NCI-H2107 treated with DMSO at 0.1 percent for 48 hours (cell line): ENCODE data around the gene NEK6.
A peak's percentile ranks its signal among the peaks of the same experiment; 100 is the strongest.

Source experiments
- DNase-seq: peaks from one replicate; lab custom pipeline; 2025; ENCODE audit not compliant: unreplicated experiment; lab: John Stamatoyannopoulos, UW

Gene NEK6

GRCh38 chr9:124392254-124392870 is 134.6 kb downstream of the NEK6 start:
- DNase-seq, result no peak

DNA sequence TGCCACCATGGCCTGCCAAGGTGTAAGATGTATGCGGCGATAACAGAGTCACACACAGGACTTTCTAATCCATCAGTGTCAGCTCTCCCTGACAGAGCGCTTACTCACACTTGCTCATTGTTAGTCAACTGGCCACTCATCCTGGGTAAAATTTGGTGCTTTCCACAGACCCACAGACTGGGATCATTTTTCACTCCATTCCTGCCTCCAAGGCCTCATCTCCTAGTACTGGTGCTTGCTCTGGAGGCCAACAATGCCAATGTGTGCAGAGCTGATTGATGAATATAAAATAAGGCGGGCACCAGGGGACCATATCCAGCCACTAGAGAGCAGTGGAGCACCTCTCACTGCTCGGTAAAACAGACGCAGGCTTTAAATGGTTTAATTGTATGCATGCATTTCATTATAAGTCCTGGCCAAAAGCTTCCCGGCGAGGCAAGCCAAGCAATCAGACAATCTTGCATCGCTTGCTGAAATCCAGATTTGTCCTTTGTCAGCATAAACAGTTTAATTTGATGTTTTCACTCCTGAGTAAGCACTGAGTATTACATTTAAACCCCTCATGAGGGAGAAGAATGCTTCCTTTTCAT is 135.2 kb downstream of the NEK6 start:
- peak; percentile 46 for DNase-seq

GRCh38 chr9:124394167-124394566 is 136.4 kb downstream of the NEK6 start:
- DNase-seq, result no peak

DNA sequence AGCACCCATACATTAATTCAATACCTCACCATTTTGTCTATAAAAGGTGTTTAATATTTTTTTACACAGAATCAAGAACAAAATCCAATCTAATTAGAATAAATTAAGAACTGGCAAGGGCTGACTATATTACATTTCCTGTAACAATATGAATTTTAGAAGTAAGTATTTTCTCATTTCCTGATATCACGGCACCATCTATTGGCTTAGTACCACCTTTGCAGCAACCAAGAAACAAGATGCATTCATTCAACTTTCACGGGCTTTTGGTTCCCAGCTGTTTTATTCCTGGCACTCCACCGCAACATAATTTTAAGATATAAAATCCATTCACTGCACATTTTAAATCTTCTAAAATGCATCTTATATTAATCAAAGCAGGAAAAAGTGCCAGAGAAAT is 136.8 kb downstream of the NEK6 start:
- DNase-seq, result no peak

DNA sequence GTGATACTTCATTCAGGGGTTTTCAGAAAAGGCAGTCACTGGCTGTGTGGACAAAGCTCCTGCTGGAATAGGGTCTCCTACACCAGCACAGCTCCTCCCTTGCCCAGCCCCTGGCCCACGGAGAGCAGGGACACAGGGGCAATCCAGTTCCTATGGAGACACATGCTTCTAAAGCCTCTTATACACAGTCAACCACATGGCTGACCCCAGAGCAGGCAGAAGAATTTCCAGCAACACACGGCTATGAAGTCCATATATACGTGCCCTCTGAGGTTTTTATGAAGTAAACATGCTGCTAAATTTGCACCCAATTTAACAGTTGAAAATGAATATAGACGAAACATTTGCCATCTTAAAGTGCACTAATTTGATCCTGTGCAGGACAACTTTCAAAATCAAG is 138.1 kb downstream of the NEK6 start:
- no peak for DNase-seq

GRCh38 chr9:124398191-124398935 is 140.6 kb downstream of the NEK6 start:
- DNase-seq, result no peak

GRCh38 chr9:124399323-124399967 is 141.7 kb downstream of the NEK6 start:
- DNase-seq, result no peak

- no peak for DNase-seq
Observed at GRCh38 chr9:124399968-124400940, 142.5 kb downstream of the NEK6 start.
